Psoas muscle (tissue), 8 donors: ENCODE results near the gene CYP2A6. TPM values are rescaled to one million over a fixed set of nuclear protein-coding genes. Genes with fewer than 3 reads are reported as not detected.

Experiments
- ATAC-seq, 4 donors: fragments of 200-7000 bp; cut with Tn5 transposase; one replicate each; pipeline ENCODE4 v1.9.1; 2020; ENCODE audit warnings: moderate library complexity in 3 of 4, mild to moderate bottlenecking in 2 of 4
- DNase-seq, 2 donors: peaks; one replicate each; pipeline ENCODE4 v3.0.0-alpha.2; 2020
- H3K27ac ChIP-seq: fragments of 200-600 bp; one replicate; pipeline ENCODE4 v1.8.0; 2022
- H3K27me3 ChIP-seq, 3 donors: fragments of 200-600 bp in 1 of 3; one replicate each; pipeline versions ENCODE4 v1.6.1 to v1.8.0; 2013 to 2022; ENCODE audit warnings: low read length in 2 of 3, mild to moderate bottlenecking in 2 of 3, moderate library complexity in 1 of 3; ENCODE audit not compliant: insufficient read depth in 3 of 3
- H3K36me3 ChIP-seq, 2 donors: fragments of 200-600 bp in 1 of 2; one replicate each; pipeline versions ENCODE4 v1.6.1 to v1.8.0; 2013 to 2022; ENCODE audit warnings: low read depth in 1 of 2, mild to moderate bottlenecking in 1 of 2, moderate library complexity in 1 of 2; ENCODE audit not compliant: insufficient read depth in 1 of 2
- H3K4me1 ChIP-seq: fragments of 200-600 bp; one replicate; pipeline ENCODE4 v1.8.0; 2022
- H3K4me3 ChIP-seq: fragments of 200-600 bp; one replicate; pipeline ENCODE4 v1.8.0; 2022; ENCODE audit warnings: mild to moderate bottlenecking
- H3K9me3 ChIP-seq: fragments of 200-600 bp; one replicate; pipeline ENCODE4 v1.8.0; 2022
- WGBS, 3 donors: extraction: QIAGEN DNeasy Blood & Tissue Kit; methylation state at CpG; one replicate each; pipeline versions ENCODE4 v1.1.6 to v1.1.7; 2013; 5-methylcytosine and 5-hydroxymethylcytosine counted together
- intact Hi-C, 2 donors: fragments of 100-400 bp; cut with DNase I; formaldehyde crosslinking; loops; one replicate each; pipeline versions ENCODE4 v1.11.0 to v1.14.2; 2022
- polyA plus RNA-seq, 3 donors: library from polyadenylated mRNA; stranded (reverse); fragments of 200-250 nt; gene quantifications; one replicate each; pipeline ENCODE4 v1.2.3, GENCODE V29; 2013
- total RNA-seq, 4 donors: library from RNA; stranded (reverse); fragmentation: NEBNext Ultra II Directional in 2 of 4; extraction: Animal tissue kit (Norgen Biotek cat#: 25700) in 2 of 4; gene quantifications; one replicate each; pipeline versions ENCODE4 v1.2.1 to v1.2.4, GENCODE V29; 2021 to 2023
- TF ChIP-seq, protein P1 (sequence below): fragments of 200-600 bp; IDR thresholded peaks from one replicate; pipeline ENCODE4 v1.8.0; 2022; ENCODE audit warnings: antibody characterized with exemption
- donor health status: healthy with polysubstance abuse.
- donor health status: DM: no; HTN: no; CAD: no; lungs with moderate emphysema.
- donor health status: Bipolar disorder and iron deficiency.
- donor health status: healthy.
- donor health status: DM: yes; HTN: yes; CAD: no.
- donor health status: DM: no; HTN: no; CAD: no.
- donor health status: DM: no; HTN: no; CAD: no.
- donor health status: DM: yes; HTN: yes; CAD: no.

CYP2A6 gene
- total and polyA plus RNA-seq, 7 donors, result 0.32 TPM; not detected in 6

DNA sequence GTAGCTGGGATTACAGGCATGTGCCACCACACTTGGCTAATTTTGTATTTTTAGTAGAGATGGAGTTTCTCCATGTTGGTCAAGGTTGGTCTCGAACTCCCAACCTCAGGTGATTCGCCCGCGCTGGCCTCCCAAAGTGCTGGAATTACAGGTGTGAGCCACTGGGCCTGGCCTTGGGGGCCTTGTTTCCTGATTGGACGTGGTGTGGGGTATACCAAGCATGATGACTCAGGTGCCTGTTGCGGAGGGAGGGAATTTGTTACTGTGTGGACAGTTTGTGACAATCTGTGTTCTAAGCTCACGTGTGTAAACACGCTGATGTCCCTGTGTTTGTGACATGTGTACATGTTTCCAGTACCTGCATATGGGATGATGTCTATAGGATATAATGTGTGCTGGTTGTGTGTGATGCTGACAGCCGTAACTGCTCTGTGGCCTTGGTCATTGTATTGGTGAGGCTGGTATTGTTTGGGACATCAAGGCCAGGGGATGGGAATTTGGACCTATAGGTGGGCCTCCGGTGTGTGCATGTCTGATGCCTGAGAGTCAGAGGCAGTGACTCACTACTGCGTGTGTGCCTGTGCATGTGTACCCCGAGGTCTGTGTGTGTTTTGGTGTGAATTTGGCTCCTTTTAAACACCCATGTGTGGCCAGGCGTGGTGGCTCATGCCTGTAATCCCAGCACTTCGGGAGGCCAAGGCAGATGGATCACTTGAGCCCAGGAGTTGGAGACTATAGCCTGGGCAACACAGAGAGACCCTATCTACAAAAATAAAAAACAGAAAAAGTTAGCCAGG, 52.9 kb downstream of the CYP2A6 start:
- Histone ChIP-seq H3K27me3 (no peaks in the 10 kb centered on the region), H3K36me3 (peaks cover 0 to 14% of the 10 kb centered on the region in 2 donors), H3K4me3 (no peak overlapping the region), H3K9me3 (no peaks in the 10 kb centered on the region), H3K27ac (no peak overlapping the region), H3K4me1 (peaks cover 24% of the 10 kb centered on the region)
- 93 to 96% (median 94%) methylated on average over 14 of the region's 14 CpGs for WGBS, 3 donors
- ATAC-seq (no peak), DNase-seq (no peak)
- intact Hi-C loops, result loop anchor here in 1 of 2 donors (5.0 kb wide), 1 partner anchor 45 kb away; the partner anchor contains the start of genes ACTMAP and SNRPA
- TF ChIP-seq, protein P1, sequence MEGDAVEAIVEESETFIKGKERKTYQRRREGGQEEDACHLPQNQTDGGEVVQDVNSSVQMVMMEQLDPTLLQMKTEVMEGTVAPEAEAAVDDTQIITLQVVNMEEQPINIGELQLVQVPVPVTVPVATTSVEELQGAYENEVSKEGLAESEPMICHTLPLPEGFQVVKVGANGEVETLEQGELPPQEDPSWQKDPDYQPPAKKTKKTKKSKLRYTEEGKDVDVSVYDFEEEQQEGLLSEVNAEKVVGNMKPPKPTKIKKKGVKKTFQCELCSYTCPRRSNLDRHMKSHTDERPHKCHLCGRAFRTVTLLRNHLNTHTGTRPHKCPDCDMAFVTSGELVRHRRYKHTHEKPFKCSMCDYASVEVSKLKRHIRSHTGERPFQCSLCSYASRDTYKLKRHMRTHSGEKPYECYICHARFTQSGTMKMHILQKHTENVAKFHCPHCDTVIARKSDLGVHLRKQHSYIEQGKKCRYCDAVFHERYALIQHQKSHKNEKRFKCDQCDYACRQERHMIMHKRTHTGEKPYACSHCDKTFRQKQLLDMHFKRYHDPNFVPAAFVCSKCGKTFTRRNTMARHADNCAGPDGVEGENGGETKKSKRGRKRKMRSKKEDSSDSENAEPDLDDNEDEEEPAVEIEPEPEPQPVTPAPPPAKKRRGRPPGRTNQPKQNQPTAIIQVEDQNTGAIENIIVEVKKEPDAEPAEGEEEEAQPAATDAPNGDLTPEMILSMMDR, result no peak

Other genes starting within 250 kb of the CYP2A6 start
- gene LTBP4, start 249.1 kb downstream of the CYP2A6 start, total RNA-seq, result 10 to 100 TPM; 24.1 to 55.8 (median 44.0) TPM
- 10 to 100 TPM; 16.0 to 23.8 (median 20.6) TPM for gene LTBP4, start 249.1 kb downstream of the CYP2A6 start, polyA plus RNA-seq
- 10 to 100 TPM; 12.0 to 13.3 (median 12.9) TPM for gene NUMBL, start 159.8 kb downstream of the CYP2A6 start, total RNA-seq
- 1 to 10 TPM; 3.3 to 5.5 (median 4.1) TPM for gene NUMBL, start 159.8 kb downstream of the CYP2A6 start, polyA plus RNA-seq
- gene COQ8B, start 133.6 kb downstream of the CYP2A6 start, total RNA-seq, result 10 to 100 TPM in 3 of 4 donors, 1 to 10 TPM in 1; 6.8 to 16.2 (median 13.7) TPM
- 10 to 100 TPM; 13.2 to 43.1 (median 16.1) TPM for gene COQ8B, start 133.6 kb downstream of the CYP2A6 start, polyA plus RNA-seq
- 10 to 100 TPM in 3 of 4 donors, 1 to 10 TPM in 1; 6.9 to 16.7 (median 14.2) TPM for gene ITPKC, start 133.3 kb downstream of the CYP2A6 start, total RNA-seq
- 10 to 100 TPM; 10.2 to 19.2 (median 16.6) TPM for gene ITPKC, start 133.3 kb downstream of the CYP2A6 start, polyA plus RNA-seq
- 10 to 100 TPM in 2 of 4 donors, 1 to 10 TPM in 2; 6.7 to 13.3 (median 9.6) TPM for gene ACTMAP, start 100.0 kb downstream of the CYP2A6 start, total RNA-seq
- gene ACTMAP, start 100.0 kb downstream of the CYP2A6 start, polyA plus RNA-seq, result 1 to 10 TPM; 5.1 to 8.9 (median 6.6) TPM
- gene SNRPA, start 99.2 kb downstream of the CYP2A6 start, total RNA-seq, result 10 to 100 TPM; 27.5 to 43.6 (median 33.5) TPM
- gene SNRPA, start 99.2 kb downstream of the CYP2A6 start, polyA plus RNA-seq, result 10 to 100 TPM; 21.5 to 34.2 (median 22.5) TPM
- gene MIA, start 74.9 kb downstream of the CYP2A6 start, total RNA-seq, result 1 to 10 TPM in 1 of 4 donors, not detected in 3; 1.3 TPM
- under 1 TPM in 2 of 3 donors, not detected in 1; 0.38 to 0.77 TPM for gene MIA, start 74.9 kb downstream of the CYP2A6 start, polyA plus RNA-seq
- gene RAB4B, start 72.2 kb downstream of the CYP2A6 start, total RNA-seq, result 10 to 100 TPM in 3 of 4 donors, 1 to 10 TPM in 1; 8.2 to 14.5 (median 13.9) TPM
- gene RAB4B, start 72.2 kb downstream of the CYP2A6 start, polyA plus RNA-seq, result 10 to 100 TPM; 19.2 to 28.7 (median 23.4) TPM
- 10 to 100 TPM; 34.9 to 42.9 (median 38.9) TPM for gene EGLN2, start 51.3 kb downstream of the CYP2A6 start, total RNA-seq
- 10 to 100 TPM; 45.8 to 67.6 (median 50.0) TPM for gene EGLN2, start 51.3 kb downstream of the CYP2A6 start, polyA plus RNA-seq
- under 1 TPM in 1 of 4 donors, not detected in 3; 0.71 TPM for gene CYP2A7, start 31.8 kb upstream of the CYP2A6 start, total RNA-seq
- gene CYP2A7, start 31.8 kb upstream of the CYP2A6 start, polyA plus RNA-seq, result not detected
- gene CYP2B6, start 140.8 kb upstream of the CYP2A6 start, total RNA-seq, result under 1 TPM in 1 of 4 donors, not detected in 3; 0.62 TPM
- gene CYP2B6, start 140.8 kb upstream of the CYP2A6 start, polyA plus RNA-seq, result not detected
- gene CYP2A13, start 238.0 kb upstream of the CYP2A6 start, total RNA-seq, result not detected
- not detected for gene CYP2A13, start 238.0 kb upstream of the CYP2A6 start, polyA plus RNA-seq